ENCODE results near the gene TENM3. TPM values are rescaled to one million over a fixed set of nuclear protein-coding genes. Genes with fewer than 3 reads are reported as not detected.
"Not testable (repeated sequence)": the region's sequence is repeated elsewhere in the genome, so short reads cannot be mapped to it uniquely, and the experiment has no call there.

Gene TENM3
- total RNA-seq (2014; rRNA removed; shearing (Covaris generic); ENCODE audit: low replicate concordance), result 44.5 and 51.3 TPM in 2 replicates

DNA sequence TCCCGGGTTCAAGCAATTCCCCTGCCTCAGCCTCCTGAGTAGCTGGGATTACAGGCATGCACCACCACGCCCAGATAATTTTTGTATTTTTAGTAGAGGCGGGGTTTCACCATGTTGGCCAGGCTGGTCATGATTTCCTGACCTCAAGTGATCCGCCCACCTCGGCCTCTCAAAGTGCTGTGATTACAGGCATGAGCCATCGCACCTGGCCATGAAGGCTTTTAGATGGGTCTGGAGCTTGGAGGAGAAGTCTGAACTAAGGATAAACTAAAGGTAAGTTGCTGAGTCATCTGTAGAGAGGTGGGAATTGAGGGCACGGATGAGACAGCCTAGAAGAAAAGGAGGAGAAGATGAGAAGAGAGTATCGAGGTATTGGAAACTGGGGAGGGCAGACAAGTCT, at the start of gene TENM3:
TENM3 (plus strand) TSS at position 199 of the 400 bp plus-strand sequence. CDS start 80,619 bp downstream, outside the sequence.
- in situ Hi-C loops (cut with HindIII; ENCODE audit: low pct_unique_long_range_greater_than_20kb, low sequenced_read_pairs), result not testable (repeated sequence)

DNA sequence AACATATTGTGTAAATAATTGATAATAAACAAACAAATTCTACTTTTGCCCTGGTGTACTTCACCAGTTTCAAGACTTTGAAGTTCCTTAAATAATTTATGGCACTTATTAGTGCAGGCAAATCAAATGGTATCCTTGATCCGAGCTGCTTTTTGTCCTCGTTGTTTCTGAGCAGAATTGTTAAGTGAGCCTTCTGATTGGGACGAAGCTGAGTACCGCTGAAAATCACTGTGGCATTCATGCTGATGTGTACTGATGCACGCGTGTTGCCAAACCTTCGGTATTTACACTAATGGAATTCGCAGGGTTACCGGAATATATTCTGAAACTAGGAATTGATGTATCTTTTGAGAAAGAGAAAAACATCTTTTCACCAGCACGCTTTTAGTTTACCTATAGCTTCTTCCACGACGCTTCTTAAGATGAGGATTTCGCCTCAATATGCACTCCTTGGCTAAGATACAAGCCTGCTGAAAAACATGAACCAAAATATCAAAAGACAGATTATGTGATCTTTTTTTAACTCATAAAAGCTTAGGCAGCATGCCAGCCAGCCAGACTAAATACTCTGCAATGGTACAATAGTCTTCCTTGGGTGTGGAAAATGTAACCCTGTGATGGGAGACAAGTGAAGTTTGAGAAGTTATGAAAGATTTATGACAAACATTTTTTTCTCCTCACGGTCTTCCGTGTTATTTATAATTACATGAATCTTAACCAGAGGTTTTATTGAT, 48.9 kb upstream of the TENM3 start:
- DNase-seq (ENCODE audit: low read depth), result no peak
- in situ Hi-C loops (cut with HindIII; ENCODE audit: low pct_unique_long_range_greater_than_20kb, low sequenced_read_pairs), result no loop called here

More for the DNA sequence above, at the start of gene TENM3:
- peak; percentile 83 for DNase-seq (ENCODE audit: low read depth)

DNA sequence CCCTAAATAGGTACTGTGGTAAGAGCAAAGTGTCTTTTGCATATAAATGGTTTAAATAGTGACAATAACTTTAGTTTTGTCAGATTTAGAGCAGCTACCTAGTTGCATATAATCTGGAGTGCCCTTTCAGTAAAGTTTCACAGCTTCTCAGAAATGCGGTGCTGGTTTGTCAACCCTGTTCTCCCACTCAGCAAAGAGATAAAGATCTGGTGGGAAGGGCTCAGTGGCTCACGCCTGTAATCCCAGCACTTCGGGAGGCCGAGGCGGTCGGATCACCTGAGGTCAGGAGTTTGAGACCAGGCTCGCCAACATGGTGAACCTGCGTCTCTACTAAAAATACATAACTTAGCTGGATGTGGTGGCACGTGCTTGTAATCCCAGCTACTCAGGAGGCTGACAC, 45.6 kb upstream of the TENM3 start:
- in situ Hi-C loops (cut with HindIII; ENCODE audit: low pct_unique_long_range_greater_than_20kb, low sequenced_read_pairs), result no loop called here
- DNase-seq (ENCODE audit: low read depth), result no peak

DNA sequence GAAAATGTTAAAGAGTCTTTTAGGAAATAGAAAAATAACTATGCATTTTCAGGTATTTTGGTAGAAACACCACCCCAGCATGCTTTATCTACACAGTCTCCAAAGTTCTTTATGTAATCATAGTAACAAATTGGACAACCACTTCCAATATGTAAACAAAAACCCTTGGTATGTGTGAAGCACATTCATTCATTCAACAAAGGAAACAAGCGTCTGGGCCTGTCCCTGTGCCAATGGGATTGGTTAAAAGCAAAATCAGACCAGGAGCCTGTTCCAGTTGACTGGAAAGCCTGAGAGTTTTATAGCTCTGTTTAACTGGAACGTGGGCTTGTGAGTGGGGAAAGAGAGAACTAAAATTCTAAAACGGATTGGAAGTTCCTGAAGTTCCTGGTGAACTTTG, 41.3 kb upstream of the TENM3 start:
- in situ Hi-C loops (cut with HindIII; ENCODE audit: low pct_unique_long_range_greater_than_20kb, low sequenced_read_pairs), result no loop called here
- DNase-seq (ENCODE audit: low read depth), result no peak

DNA sequence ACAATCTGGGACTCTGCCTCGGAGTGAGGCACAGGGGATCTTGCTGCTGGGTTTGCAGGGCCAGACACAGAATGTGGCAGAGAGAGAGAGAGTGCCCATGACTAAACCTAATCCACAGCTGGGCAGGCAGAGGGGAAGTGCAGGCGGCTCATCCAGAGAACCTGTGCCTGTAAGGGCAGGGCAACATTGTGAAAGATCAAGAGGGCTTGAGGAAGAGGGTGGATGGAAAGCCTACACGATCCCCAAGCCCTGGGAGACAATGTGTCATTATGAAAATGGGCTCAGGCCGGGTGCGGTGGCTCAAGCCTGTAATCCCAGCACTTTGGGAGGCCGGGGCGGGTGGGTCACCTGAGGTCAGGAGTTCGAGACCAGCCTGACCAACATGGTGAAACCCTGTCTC, 40.6 kb upstream of the TENM3 start:
- DNase-seq (ENCODE audit: low read depth), result no peak
- in situ Hi-C loops (cut with HindIII; ENCODE audit: low pct_unique_long_range_greater_than_20kb, low sequenced_read_pairs), result no loop called here

DNA sequence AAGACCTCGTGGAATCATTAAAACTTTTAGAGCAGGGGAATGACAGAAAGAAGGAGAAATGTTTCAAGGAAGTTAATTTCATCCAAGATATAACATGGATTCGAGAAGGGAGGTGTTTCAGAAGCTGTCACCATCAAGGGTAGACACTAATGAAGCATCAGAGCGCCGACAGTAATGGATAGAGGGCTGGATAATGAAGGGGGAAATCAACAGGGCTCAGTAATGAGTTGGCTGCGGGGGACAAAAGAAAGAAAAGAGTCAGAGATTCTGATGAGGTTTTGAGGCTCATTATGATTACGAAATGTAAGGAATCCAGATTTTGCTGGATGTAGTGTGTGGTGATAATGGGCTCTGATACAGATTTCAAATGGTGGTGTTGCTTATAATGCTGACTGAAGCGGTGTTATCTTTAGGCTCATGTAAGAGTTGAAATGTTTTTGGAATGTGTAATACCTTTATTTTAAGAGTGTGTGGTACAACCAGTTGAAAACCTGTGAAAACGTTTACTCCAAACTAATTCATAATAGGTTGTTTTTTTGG, 39.3 kb upstream of the TENM3 start:
- DNase-seq (ENCODE audit: low read depth), result no peak

DNA sequence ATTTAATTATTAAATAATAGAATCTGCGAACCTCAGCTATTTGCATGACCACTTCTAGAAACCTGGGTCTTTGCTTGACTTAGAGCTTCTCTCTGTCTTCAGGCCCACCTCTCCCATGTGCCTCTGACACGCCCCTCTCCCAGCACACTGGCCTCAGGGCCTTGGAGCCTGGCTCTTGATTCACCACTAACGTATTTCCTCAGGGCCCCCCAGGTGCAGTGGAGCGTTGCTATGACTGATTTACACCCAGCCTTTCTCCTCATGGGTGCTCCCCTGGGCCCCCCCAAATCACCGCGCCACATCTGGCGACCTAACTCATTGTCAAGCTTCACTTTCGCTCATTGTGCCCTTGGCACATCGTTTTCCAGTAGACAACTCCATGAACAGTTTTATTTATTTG, 37.9 kb upstream of the TENM3 start:
- DNase-seq (ENCODE audit: low read depth), result no peak
- in situ Hi-C loops (cut with HindIII; ENCODE audit: low pct_unique_long_range_greater_than_20kb, low sequenced_read_pairs), result no loop called here

More for the DNA sequence above, 39.3 kb upstream of the TENM3 start:
- in situ Hi-C loops (cut with HindIII; ENCODE audit: low pct_unique_long_range_greater_than_20kb, low sequenced_read_pairs), result no loop called here

DNA sequence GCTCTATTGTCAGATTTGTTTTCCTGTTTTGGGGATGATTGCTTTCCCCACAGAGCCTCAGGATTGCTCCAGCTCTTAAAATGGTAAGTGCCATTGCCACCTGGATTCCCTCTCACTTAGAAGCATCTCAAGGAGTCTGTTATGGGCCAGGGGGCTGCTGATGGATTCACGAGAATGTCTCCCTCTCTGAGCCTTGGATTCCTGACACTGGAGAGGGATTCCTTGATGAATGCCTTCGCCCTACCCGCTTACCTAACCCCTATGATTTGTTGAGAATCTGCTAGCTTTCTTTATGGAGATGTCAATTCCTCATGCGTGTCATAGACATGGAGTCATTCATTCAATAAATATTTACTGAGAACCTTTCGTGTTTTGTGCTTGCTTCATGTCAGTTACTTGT, 36.9 kb upstream of the TENM3 start:
- no peak for DNase-seq (ENCODE audit: low read depth)
- in situ Hi-C loops (cut with HindIII; ENCODE audit: low pct_unique_long_range_greater_than_20kb, low sequenced_read_pairs), result no loop called here

DNA sequence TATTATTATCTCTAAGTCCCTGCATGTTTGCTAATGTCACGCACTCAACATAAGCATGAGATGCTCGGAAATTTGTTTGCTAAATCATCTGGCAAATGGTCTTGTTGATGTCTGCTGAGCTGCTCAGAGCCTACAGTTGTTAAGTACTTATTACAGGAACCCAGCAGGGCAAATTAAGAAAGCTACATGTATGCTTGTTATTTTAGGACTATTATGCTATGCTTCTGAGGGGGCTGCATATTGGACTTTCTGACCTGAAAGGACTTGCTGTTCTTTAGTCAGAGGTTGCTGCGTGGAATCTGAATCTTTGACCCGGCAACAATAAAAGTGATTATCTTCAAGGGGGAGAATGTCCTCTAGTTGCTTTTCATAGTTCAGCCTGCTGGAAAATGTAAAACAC, 36.3 kb upstream of the TENM3 start:
- in situ Hi-C loops (cut with HindIII; ENCODE audit: low pct_unique_long_range_greater_than_20kb, low sequenced_read_pairs), result no loop called here

DNA sequence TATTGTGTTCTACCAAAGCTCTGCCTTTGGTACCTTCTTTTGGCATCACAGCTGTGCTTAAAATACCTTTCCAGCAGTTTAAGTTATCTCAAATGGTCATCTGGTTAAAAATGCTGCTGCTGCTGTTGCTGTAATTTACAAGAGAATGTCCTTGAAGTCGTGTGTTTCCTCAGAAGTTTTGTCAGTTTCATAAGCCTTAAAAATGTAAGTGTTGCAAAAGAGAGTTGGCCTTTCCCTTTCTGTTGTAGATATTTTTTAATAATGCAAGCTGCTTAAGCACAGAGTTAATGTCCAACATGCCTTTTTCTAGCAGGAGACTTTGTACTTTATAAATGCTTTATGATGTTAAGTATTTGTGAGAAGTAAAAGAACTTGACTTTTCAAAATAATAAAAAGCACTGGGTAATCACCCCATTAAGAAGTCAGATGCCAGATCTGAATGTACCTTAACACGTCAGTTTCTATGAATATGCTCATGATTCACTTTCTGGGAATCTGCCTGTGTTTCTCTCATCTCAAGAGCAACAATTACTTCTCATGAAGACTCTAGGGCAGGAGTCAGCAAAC, 35.3 kb upstream of the TENM3 start:
- DNase-seq (ENCODE audit: low read depth), result peak; percentile 70
- in situ Hi-C loops (cut with HindIII; ENCODE audit: low pct_unique_long_range_greater_than_20kb, low sequenced_read_pairs), result no loop called here

More for the DNA sequence above, 36.3 kb upstream of the TENM3 start:
- no peak for DNase-seq (ENCODE audit: low read depth)

DNA sequence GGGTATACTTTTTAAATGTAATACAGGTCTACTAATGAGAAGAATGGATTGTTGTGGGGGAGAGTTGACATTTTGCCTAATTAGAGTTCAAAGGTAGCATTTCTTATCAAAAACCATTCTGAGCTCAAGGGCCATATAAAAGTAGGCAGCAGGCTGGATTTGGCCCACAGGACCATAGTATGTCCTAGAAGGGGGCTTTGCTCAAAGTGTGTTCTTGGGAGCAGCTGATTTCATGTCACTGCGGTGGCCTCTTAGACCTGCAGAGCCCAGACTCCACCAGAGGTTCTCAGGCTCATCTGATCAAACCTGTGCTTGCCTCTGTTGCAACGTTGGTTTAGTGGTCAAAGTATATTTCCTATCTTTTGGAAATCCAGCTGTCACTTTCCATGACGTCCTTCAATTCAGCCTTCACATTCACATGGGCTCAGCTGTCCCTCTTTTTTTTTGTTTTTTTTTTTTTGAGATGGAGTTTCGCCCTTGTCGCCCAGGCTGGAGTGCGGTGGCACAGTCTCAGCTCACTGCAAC, 34.6 kb upstream of the TENM3 start:
- DNase-seq (ENCODE audit: low read depth), result no peak
- in situ Hi-C loops (cut with HindIII; ENCODE audit: low pct_unique_long_range_greater_than_20kb, low sequenced_read_pairs), result no loop called here

DNA sequence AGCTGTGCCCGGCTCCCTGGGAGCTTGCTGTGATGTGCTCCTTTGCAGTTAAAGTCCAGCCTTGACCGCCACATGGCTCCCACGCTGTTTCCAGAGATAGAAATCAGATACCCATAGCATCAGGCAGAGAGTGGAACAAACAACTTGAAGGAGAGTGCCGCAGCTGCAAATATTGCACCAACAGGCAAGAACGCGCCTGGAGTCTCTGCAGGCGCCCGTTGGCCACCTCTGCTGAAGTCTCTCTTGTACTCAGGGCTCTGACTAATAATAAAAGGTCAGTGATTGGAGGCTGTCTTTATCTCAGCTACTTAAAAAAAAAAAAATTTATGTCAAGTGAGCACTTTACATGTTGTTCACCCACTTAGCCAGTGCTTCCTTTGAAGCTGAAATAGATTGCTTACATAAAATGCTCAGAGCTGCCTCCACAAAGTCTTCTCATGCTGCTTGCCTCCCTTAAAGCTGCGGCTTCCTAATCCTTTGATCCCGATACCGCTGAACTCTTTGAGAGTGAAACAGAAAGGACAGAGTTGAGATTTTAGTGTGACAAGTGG, 30.9 kb upstream of the TENM3 start:
- no peak for DNase-seq (ENCODE audit: low read depth)
- in situ Hi-C loops (cut with HindIII; ENCODE audit: low pct_unique_long_range_greater_than_20kb, low sequenced_read_pairs), result no loop called here

DNA sequence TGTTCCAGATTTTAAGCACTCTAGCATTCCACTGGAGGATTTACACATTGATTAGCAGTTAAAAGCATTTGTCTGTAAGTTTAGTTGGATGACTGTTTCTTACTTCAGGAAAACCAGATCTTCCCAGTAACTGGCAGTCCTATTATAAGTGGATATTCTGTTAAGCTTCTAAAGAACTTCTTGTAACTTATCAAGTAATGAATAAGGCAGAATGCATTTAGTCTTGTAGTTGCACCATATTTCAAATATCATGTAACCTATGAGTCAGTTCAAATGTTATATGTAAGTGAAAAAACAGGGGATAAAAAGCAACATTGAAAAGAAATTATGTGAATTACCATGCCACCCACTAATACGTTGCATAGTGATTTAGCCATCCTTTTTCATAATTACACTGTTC, 30.2 kb upstream of the TENM3 start:
- no peak for DNase-seq (ENCODE audit: low read depth)
- in situ Hi-C loops (cut with HindIII; ENCODE audit: low pct_unique_long_range_greater_than_20kb, low sequenced_read_pairs), result no loop called here

DNA sequence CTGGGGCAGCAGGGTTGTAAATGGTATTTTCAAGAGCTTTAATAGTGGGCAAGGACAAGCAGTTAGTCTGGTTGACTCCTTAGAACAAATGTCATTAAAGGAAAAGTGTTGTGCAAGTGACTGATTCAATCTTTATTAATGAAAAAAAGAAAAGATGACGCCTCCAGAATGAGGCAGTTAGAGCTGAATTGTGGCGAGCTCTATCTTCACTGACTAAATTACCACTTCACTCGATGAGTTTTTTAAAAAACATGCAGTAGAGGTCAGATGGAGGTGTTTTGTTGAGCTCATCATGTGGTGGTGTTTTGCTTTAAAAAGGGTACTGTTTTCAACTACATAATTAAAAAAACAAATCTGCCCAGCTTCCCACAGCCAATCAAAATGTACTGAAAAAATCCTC, 28.1 kb upstream of the TENM3 start:
- in situ Hi-C loops (cut with HindIII; ENCODE audit: low pct_unique_long_range_greater_than_20kb, low sequenced_read_pairs), result no loop called here
- no peak for DNase-seq (ENCODE audit: low read depth)

DNA sequence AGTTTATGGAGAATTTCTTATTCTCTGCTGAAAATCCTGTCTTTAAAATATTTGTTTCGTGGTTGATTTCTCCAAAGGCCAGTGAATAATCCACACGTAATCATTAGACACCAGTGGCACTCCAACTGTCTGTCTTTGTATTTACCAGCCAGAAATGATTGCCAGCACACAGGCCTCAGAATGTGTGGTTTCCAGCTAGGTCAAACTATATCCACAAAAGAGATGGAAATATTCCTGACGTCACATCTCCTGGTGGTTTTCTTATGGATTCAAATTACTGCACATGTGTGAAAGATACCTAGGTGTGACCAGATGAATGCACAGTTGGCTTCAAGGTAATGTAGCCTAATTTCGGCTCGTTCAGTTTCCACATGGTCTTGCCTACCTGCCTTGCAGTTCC, 27.2 kb upstream of the TENM3 start:
- in situ Hi-C loops (cut with HindIII; ENCODE audit: low pct_unique_long_range_greater_than_20kb, low sequenced_read_pairs), result no loop called here
- no peak for DNase-seq (ENCODE audit: low read depth)

DNA sequence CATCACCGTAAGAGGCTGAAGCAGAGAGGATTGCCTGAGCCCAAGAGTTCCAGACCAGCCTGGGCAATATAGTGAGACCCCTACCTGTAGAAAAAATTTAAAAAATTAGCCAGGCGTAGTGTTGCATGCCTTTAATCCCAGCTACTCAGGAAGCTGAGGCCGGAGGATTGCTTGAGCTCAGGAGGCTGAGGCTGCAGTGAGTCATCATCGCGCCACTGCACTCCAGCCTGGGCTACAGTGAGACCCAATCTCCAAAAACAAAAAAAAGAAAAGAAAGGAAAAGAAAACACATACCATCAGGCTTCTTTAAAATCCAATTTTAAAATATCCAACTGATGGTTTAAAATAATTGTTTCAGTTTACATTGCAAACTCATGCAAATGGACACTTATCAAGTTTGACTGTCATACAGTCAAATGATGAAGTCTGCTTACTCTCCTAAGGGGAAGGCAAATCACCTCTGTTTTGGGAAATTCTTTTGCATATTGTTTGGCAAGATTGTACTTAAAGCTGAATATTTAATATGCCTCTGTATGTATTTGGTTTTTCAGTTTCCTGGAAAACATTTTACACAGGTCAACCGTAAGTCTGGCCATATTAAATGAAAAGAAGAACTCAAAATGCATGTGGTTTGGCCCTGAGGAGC, 23.7 kb upstream of the TENM3 start:
- no peak for DNase-seq (ENCODE audit: low read depth)

DNA sequence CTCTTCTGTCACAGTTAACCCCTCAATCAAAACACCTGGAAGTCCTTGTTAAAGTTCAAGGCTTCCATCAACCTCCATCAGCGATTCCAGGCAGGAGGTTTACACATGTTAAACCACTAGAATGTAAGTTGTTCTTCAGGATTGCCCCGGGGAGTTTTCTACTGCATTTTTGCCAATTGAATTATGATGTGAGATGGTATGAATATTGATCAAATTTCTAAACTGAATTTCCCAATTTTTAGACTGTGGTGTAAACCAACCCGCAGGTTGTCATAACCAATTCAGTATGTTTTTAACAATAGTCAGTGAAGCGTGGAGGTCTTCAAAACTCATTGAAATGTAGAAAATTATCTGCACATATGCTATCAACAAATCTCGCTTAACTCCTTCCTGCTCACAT, 21.2 kb upstream of the TENM3 start:
- in situ Hi-C loops (cut with HindIII; ENCODE audit: low pct_unique_long_range_greater_than_20kb, low sequenced_read_pairs), result no loop called here
- no peak for DNase-seq (ENCODE audit: low read depth)

More for the DNA sequence above, 23.7 kb upstream of the TENM3 start:
- in situ Hi-C loops (cut with HindIII; ENCODE audit: low pct_unique_long_range_greater_than_20kb, low sequenced_read_pairs), result no loop called here

DNA sequence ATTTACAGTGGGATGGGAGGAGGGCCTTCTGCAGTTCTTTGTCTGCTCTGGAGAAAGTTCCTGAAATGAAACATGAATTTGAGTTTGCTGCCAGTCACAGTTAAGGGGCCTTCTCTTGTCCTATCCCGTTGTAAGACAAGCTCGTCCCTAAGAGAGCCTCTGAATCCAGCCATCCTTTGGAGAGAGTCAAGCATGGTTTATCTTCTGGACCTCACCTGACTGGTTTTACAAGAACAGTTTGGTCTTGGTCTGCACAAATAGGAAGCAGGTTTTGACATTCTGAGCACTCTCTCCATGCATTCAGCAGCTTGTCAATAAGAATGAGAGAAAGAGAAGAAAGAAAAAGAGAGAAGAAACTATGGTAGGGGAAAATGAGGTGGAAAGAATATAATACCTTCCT, 20.4 kb upstream of the TENM3 start:
- in situ Hi-C loops (cut with HindIII; ENCODE audit: low pct_unique_long_range_greater_than_20kb, low sequenced_read_pairs), result no loop called here
- no peak for DNase-seq (ENCODE audit: low read depth)

DNA sequence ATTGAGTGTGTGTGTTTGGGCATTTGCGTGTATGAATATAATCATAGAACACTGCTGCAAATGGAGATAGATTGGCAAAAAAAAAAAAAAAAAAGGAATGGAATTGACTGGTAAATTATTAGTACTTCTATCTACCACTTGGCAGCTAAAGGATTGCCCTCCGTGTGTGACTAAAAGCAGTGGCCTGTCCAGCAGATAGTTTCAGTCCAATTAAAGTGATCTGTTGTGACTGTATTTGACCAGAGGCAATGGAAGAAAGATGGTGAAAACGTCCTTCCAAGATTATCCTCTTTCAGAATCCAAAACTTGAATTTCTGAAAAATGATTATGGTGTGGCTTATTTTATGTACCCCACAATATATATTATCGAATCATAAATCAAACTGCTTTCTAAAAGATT, 19.5 kb upstream of the TENM3 start:
- in situ Hi-C loops (cut with HindIII; ENCODE audit: low pct_unique_long_range_greater_than_20kb, low sequenced_read_pairs), result no loop called here

More for the DNA sequence above, 19.5 kb upstream of the TENM3 start:
- DNase-seq (ENCODE audit: low read depth), result no peak

Measured in Caki2 (cell line).